Epithelial cell of alveolus of lung (primary cell): ENCODE data around the gene CBARP. TPM values are rescaled to one million over a fixed set of nuclear protein-coding genes. Genes with fewer than 3 reads are reported as not detected.

ENCODE experiments used
- total RNA-seq: library from RNA; depleted of rRNA; stranded (reverse); fragments of >200 nt; gene quantifications from 2 replicates; pipeline ENCODE4 v1.2.1, GENCODE V29; 2015

CBARP gene, protein sequence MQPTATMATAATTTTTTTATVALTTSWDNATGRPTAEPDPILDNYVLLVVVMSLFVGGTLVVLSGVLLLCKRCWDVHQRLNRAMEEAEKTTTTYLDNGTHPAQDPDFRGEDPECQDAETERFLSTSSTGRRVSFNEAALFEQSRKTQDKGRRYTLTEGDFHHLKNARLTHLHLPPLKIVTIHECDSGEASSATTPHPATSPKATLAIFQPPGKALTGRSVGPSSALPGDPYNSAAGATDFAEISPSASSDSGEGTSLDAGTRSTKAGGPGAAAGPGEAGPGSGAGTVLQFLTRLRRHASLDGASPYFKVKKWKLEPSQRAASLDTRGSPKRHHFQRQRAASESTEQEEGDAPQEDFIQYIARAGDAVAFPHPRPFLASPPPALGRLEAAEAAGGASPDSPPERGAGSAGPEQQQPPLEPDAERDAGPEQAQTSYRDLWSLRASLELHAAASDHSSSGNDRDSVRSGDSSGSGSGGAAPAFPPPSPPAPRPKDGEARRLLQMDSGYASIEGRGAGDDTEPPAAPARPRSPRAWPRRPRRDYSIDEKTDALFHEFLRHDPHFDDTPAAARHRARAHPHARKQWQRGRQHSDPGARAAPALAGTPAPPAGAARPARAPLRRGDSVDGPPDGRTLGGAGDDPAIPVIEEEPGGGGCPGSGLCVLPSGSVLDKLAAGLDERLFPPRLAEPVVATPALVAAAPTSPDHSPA
- total RNA-seq: 1.9 and 4.5 TPM in 2 replicates

GRCh38 chr19:1237754-1238368, at the start of gene CBARP:
TSS of gene CBARP (minus strand) at chr19:1238005. CDS start at chr19:1236100, 1,905 bp downstream.

GRCh38 chr19:1285737-1286360, 48.0 kb upstream of the CBARP start, which contains the start of gene EFNA2:
TSS of gene EFNA2 (plus strand) at chr19:1285873. CDS start at chr19:1286169, 296 bp downstream.

DNA sequence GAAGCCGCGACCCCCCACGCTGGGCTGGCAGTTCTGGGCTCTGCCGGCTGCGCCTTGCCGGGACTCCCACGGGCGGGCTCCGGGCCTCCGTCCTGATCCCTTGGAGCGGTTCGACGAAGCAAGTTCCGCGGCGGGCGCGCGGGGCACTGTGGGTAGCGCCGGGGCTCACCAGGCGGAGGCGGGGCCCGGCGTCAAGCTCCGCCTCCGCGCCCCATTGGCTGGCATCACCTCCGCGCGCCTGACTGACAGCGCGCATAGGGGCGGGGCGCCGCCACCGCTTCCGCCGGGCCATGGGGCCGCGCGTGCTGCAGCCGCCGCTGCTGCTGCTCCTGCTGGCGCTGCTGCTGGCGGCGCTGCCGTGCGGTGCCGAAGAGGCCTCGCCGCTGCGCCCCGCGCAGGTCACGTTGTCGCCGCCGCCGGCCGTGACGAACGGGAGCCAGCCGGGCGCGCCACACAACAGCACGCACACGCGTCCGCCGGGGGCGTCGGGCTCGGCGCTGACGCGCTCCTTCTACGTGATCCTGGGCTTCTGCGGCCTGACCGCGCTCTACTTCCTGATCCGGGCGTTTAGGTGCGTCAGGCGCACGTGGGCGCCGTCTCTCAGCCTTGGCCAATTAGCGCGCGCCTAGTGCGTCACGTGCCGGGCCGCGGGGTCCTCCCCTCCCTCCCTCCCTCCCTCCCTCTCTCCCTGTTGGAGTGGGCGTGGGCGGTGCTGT, 37.6 kb upstream of the CBARP start, which contains the start of gene FAM174C:
Gene FAM174C (plus strand): TSS at position 271 of the 716 bp plus-strand sequence. CDS start 20 bp downstream, at position 291.

GRCh38 chr19:1269065-1269477, 31.3 kb upstream of the CBARP start, which contains the start of gene CIRBP:
TSS of gene CIRBP (plus strand) at chr19:1269332. CDS start at chr19:1270934, 1,602 bp downstream.

GRCh38 chr19:1248139-1248785, 10.5 kb upstream of the CBARP start, which contains the start of gene MIDN:
TSS of gene MIDN (plus strand) at chr19:1248583. CDS start at chr19:1250297, 1,714 bp downstream.

GRCh38 chr19:1241417-1242095, 3.8 kb upstream of the CBARP start, which contains the start of gene ATP5F1D:
TSS of gene ATP5F1D (plus strand) at chr19:1241751. CDS start at chr19:1241851, 100 bp downstream.

DNA sequence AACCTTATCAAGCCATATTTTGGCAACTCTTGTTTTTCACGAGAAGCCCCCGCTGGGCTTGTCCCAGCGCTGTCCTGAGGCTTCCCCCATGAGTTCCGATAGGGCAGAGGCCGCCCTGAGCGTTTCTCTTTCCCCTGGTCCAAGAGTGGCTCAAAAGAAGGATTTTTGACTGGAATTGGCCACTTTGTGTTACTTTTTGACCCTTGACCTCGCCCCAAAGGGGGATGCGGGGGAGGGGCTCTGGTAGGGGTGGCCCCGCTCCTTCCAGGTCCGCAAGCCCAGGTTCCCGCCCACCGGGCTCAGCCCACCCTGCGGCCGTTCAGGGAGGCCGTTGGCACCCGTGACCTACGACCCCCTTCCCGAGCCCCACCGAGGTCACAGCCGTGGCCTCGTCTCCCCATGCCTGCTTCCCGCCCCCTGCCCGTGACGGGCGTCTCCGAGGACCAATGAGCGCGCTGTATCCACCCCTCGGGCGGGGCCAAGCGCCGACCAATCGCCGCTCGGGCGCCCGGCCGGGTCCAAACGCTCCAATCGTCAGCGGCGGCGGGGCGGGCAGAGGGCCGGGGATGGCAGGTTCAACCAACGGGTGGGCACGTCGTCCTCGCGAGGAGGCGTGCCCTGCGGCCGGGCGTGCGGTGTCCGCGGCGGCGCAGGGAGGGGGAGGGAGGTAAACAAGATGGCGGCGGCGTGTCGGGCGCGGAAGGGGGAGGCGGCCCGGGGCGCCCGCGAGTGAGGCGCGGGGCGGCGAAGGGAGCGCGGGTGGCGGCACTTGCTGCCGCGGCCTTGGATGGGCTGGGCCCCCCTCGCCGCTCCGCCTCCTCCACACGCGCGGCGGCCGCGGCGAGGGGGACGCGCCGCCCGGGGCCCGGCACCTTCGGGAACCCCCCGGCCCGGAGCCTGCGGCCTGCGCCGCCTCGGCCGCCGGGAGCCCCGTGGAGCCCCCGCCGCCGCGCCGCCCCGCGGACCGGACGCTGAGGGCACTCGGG, 32.4 kb downstream of the CBARP start, which contains the start of gene STK11:
Gene STK11 (plus strand): TSS at position 665 of the 986 bp plus-strand sequence. CDS start 1,136 bp downstream, outside the sequence.

Other genes with a start within 250 kb of the CBARP start
- 1.6 and 2.0 TPM in 2 replicates for gene GRIN3B, start 237.6 kb downstream of the CBARP start, total RNA-seq
- 126 and 158 TPM in 2 replicates for gene TMEM259, start 216.9 kb downstream of the CBARP start, total RNA-seq
- gene RNU6-2, start 216.5 kb downstream of the CBARP start, total RNA-seq: not detected in 2 replicates
- gene CNN2, start 211.4 kb downstream of the CBARP start, total RNA-seq: 265 and 382 TPM in 2 replicates
- 1.9 and 3.3 TPM in 2 replicates for gene ABCA7, start 197.9 kb downstream of the CBARP start, total RNA-seq
- gene ARHGAP45, start 170.8 kb downstream of the CBARP start, total RNA-seq: 3.4 and 4.5 TPM in 2 replicates
- 207 and 220 TPM in 2 replicates for gene POLR2E, start 142.6 kb downstream of the CBARP start, total RNA-seq
- gene GPX4, start 134.0 kb downstream of the CBARP start, total RNA-seq: 357 and 567 TPM in 2 replicates
- 33.7 and 63.0 TPM in 2 replicates for gene SBNO2, start 63.7 kb downstream of the CBARP start, total RNA-seq
- 63.7 and 77.8 TPM in 2 replicates for gene STK11, start 32.2 kb downstream of the CBARP start, total RNA-seq
- 85.8 and 140 TPM in 2 replicates for gene ATP5F1D, start 3.7 kb upstream of the CBARP start, total RNA-seq
- gene MIDN, start 10.6 kb upstream of the CBARP start, total RNA-seq: 25.0 and 75.9 TPM in 2 replicates
- gene CIRBP, start 31.3 kb upstream of the CBARP start, total RNA-seq: 239 and 297 TPM in 2 replicates
- 57.6 and 62.4 TPM in 2 replicates for gene FAM174C, start 37.5 kb upstream of the CBARP start, total RNA-seq
- gene EFNA2, start 47.9 kb upstream of the CBARP start, total RNA-seq: not detected in 2 replicates
- gene NDUFS7, start 145.9 kb upstream of the CBARP start, total RNA-seq: 129 and 170 TPM in 2 replicates
- gene GAMT, start 163.5 kb upstream of the CBARP start, total RNA-seq: 62.0 and 67.4 TPM in 2 replicates
- 55.4 and 72.5 TPM in 2 replicates for gene DAZAP1, start 169.6 kb upstream of the CBARP start, total RNA-seq
- 2,162 and 4,639 TPM in 2 replicates for gene RPS15, start 200.4 kb upstream of the CBARP start, total RNA-seq
- gene APC2, start 212.1 kb upstream of the CBARP start, total RNA-seq: under 0.01 and 0.16 TPM in 2 replicates
- gene C19orf25, start 241.2 kb upstream of the CBARP start, total RNA-seq: 36.5 and 39.2 TPM in 2 replicates